Testis (tissue), 2 donors: ENCODE data around the gene CDH1.
"Not testable (repeated sequence)": the region's sequence is repeated elsewhere in the genome, so short reads cannot be mapped to it uniquely, and the experiment has no call there.

Source experiments
- CTCF ChIP-seq, 3 experiments: fragments of 450-650 bp in 2 of 3; fragments of 200-600 bp in 1 of 3; sonication (generic) in 1 of 3; IDR thresholded peaks; one replicate each; pipeline ENCODE4 v1.5.1; 2016 to 2019; ENCODE audit warnings: antibody characterized with exemption in 3 of 3, mild to moderate bottlenecking in 2 of 3, moderate library complexity in 1 of 3
- POLR2A ChIP-seq: fragments of 450-650 bp; IDR thresholded peaks from one replicate; pipeline ENCODE4 v1.6.1; 2017; ENCODE audit warnings: antibody characterized with exemption, mild to moderate bottlenecking, moderate library complexity

GRCh38 chr16:68716516-68716915 lies 20.6 kb upstream of the CDH1 start:
- TF ChIP-seq CTCF (IDR thresholded peaks at IDR 0.05); POLR2A: not testable (repeated sequence)
